Gastrocnemius medialis (tissue), 4 donors: ENCODE results near the gene SSH3.

ENCODE experiments used
- POLR2A ChIP-seq, 2 donors: fragments of 450-650 bp; IDR thresholded peaks; one replicate each; pipeline ENCODE4 v1.6.1; 2017; ENCODE audit warnings: antibody characterized with exemption in 2 of 2, mild to moderate bottlenecking in 2 of 2, moderate library complexity in 2 of 2
- TF ChIP-seq, protein P1 (sequence below), 5 experiments: fragments of 450-650 bp in 3 of 5; fragments of 200-600 bp in 2 of 5; sonication (generic) in 2 of 5; IDR thresholded peaks in 4 of 5; conservative IDR thresholded peaks in 1 of 5; 1 replicate in 4 of 5; 2 replicates in 1 of 5; pipeline ENCODE4 v1.5.1; 2016 to 2019; ENCODE audit warnings: antibody characterized with exemption in 5 of 5, mild to moderate bottlenecking in 3 of 5, moderate library complexity in 3 of 5

DNA sequence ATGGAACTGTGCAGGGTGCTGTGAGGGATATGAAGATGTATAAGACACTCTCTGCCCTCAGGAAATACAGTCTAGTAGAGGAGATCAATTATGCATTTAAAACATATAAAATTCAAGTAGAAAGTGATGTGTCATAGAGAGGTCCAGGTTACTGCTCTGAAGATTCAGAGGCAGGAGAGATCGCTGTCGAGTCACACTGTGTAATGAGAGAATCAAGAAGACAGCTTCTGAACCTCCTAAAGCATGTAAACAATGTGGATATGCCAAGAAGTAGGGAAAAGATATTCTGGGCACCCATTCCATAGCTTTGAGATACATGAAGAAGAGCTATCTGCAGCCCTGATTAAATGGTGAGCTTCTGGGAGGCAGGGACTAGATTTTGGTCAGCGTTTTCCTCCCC lies 16.7 kb downstream of the SSH3 start:
- TF ChIP-seq, protein P1, sequence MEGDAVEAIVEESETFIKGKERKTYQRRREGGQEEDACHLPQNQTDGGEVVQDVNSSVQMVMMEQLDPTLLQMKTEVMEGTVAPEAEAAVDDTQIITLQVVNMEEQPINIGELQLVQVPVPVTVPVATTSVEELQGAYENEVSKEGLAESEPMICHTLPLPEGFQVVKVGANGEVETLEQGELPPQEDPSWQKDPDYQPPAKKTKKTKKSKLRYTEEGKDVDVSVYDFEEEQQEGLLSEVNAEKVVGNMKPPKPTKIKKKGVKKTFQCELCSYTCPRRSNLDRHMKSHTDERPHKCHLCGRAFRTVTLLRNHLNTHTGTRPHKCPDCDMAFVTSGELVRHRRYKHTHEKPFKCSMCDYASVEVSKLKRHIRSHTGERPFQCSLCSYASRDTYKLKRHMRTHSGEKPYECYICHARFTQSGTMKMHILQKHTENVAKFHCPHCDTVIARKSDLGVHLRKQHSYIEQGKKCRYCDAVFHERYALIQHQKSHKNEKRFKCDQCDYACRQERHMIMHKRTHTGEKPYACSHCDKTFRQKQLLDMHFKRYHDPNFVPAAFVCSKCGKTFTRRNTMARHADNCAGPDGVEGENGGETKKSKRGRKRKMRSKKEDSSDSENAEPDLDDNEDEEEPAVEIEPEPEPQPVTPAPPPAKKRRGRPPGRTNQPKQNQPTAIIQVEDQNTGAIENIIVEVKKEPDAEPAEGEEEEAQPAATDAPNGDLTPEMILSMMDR (IDR thresholded peaks at IDR 0.05 in 4 of 5, conservative IDR thresholded peaks at IDR 0.05 in 1 of 5) = no peak
- TF ChIP-seq POLR2A (IDR thresholded peaks at IDR 0.05) = no peak
